Heart left ventricle (tissue), 13 donors: ENCODE data around the gene MRPL14.

Source experiments
- POLR2A ChIP-seq, 2 donors: fragments of 450-650 bp; IDR thresholded peaks; one replicate each; pipeline ENCODE4 v1.6.1; 2017; ENCODE audit warnings: antibody characterized with exemption in 2 of 2, mild to moderate bottlenecking in 2 of 2, moderate library complexity in 2 of 2
- TF ChIP-seq, protein P1 (sequence below), 12 donors: fragments of 200-600 bp; sonication (generic) in 4 of 12; IDR thresholded peaks; one replicate each; pipeline versions ENCODE4 v1.5.0 to v1.8.0; 2018 to 2022; ENCODE audit warnings: antibody characterized with exemption in 12 of 12, mild to moderate bottlenecking in 5 of 12
- donor health status: ischemic (EF 13 %, LVEDD 7.1; RV severe dilation, severe dysfunction).
- donor health status: DM: no; HTN: yes; CAD: no.
- donor health status: DM: no; HTN: no; CAD: no.
- donor health status: ischemic (EF 25% LVEDD 6.9; RV normal size, moderate dysfunction).
- donor health status: ischemic (EF 25% LVEDD 5.7; RV mildly dilated, moderate dysfunction).
- donor health status: ischemic (EF 35%, LVEDD 5.7; RV mildly dilated, moderate dysfunction).
- donor health status: nonischemic (EF 11% LVEDD 7.7; RV severe dilation, severe dysfunction).
- donor health status: DM: yes; HTN: yes; CAD: no.
- donor health status: PGD.
- donor health status: ischemic (EF 29% LVEDD 5.4; RV normal size, mild dysfunction).
- donor health status: nonischemic (EF 23%, LVEDD 6.1; RV moderate dilation, normal function).

DNA sequence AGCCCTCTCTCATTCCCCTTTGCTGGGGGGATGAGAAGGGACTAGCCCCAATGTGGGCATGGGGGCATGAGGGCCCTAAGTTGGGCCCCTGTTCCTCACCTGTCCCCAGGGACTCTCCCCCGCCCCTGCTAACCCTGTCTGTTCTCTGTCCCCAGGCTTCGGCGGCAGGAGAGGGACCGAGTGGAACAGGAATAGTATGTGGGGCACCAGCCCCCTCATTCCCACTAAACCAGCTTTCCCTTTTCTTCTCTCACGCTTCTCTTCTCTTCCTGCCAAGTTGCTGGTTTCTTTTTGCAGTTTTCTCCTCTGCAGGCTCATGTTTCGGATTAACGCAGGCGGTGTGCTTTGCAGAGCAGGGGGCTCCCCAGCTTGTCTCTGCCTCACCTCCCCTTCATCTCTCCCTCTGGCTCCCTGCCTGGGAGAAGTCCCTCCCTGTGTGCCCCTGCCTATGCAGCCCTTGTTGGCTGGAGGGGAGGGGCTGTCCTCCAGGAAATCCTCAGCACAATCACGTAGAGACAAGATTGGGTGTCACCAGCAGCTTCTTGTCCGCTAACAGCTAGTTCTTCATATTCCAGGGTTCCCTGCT lies 8.0 kb upstream of the MRPL14 start:
- no peak for TF ChIP-seq POLR2A (IDR thresholded peaks at IDR 0.05)
- TF ChIP-seq, protein P1, sequence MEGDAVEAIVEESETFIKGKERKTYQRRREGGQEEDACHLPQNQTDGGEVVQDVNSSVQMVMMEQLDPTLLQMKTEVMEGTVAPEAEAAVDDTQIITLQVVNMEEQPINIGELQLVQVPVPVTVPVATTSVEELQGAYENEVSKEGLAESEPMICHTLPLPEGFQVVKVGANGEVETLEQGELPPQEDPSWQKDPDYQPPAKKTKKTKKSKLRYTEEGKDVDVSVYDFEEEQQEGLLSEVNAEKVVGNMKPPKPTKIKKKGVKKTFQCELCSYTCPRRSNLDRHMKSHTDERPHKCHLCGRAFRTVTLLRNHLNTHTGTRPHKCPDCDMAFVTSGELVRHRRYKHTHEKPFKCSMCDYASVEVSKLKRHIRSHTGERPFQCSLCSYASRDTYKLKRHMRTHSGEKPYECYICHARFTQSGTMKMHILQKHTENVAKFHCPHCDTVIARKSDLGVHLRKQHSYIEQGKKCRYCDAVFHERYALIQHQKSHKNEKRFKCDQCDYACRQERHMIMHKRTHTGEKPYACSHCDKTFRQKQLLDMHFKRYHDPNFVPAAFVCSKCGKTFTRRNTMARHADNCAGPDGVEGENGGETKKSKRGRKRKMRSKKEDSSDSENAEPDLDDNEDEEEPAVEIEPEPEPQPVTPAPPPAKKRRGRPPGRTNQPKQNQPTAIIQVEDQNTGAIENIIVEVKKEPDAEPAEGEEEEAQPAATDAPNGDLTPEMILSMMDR (IDR thresholded peaks at IDR 0.05): no peak
